ENCODE results near the gene FILIP1L. TPM values are rescaled to one million over a fixed set of nuclear protein-coding genes. Genes with fewer than 3 reads are reported as not detected.
A peak's percentile ranks its signal among the peaks of the same experiment; 100 is the strongest.

The FILIP1L gene
- total RNA-seq, 1 experiment from 2014 or later, result 15.5 TPM

DNA sequence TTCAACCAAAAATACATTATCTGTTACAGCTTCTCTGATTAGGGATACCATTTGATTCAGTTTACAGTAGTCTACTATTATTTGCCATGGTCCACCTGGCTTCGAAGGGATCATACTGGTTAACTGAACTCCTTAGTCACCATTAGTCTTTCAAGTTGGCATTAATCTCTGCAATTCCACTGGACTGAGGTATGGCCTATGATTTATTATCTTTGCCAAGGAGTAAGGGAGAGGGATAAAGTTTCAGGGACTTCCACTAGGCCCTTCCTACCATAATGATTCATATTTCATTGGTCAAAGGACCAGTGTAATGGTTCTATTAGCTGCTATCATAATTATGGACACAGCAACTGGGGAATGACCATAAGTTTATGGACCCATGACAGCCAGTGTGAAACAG, 303.9 kb downstream of the FILIP1L start:
- Histone ChIP-seq H3K36me3 (ENCODE audit: control insufficient read depth, insufficient read depth, low read length) (no peaks in the 10 kb centered on the region), H3K27me3 (replicated peaks; ENCODE audit: control insufficient read depth, insufficient read depth, low read length) (no peaks in the 10 kb centered on the region), H3K4me1 (no peaks in the 10 kb centered on the region), H3K9me3 (peaks cover 7% of the 10 kb centered on the region; the same call in 1 of the 2 replicates), H3K4me3 (ENCODE audit: low read depth, low read length) (no peak overlapping the region)
- TF ChIP-seq, protein P1, sequence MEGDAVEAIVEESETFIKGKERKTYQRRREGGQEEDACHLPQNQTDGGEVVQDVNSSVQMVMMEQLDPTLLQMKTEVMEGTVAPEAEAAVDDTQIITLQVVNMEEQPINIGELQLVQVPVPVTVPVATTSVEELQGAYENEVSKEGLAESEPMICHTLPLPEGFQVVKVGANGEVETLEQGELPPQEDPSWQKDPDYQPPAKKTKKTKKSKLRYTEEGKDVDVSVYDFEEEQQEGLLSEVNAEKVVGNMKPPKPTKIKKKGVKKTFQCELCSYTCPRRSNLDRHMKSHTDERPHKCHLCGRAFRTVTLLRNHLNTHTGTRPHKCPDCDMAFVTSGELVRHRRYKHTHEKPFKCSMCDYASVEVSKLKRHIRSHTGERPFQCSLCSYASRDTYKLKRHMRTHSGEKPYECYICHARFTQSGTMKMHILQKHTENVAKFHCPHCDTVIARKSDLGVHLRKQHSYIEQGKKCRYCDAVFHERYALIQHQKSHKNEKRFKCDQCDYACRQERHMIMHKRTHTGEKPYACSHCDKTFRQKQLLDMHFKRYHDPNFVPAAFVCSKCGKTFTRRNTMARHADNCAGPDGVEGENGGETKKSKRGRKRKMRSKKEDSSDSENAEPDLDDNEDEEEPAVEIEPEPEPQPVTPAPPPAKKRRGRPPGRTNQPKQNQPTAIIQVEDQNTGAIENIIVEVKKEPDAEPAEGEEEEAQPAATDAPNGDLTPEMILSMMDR (IDR thresholded peaks at IDR 0.05; ENCODE audit: insufficient read depth in 1 of 2, low read depth in 1 of 2, low read length in 1 of 2, severe bottlenecking in 1 of 2, unreplicated experiment in 1 of 2), result no peak
- peaks cover 5% of the 10 kb centered on the region for H3K36me3 Mint-ChIP-seq (ENCODE audit: insufficient read depth, unreplicated experiment)
- H3K4me3 Mint-ChIP-seq (ENCODE audit: unreplicated experiment), result no peak overlapping the region
- intact Hi-C loops (cut with micrococcal nuclease; ENCODE audit: unreplicated experiment), result no loop called here
- CTCF ChIA-PET, result no interaction called here
- no TSS peak for BruUV-seq (replicated peaks)
- POLR2A ChIA-PET, result no interaction called here
- DNase-seq, result no peak
- peaks cover 15% of the 10 kb centered on the region for H3K9me3 Mint-ChIP-seq (ENCODE audit: unreplicated experiment)
- H3K4me1 Mint-ChIP-seq (ENCODE audit: low read depth, unreplicated experiment), result no peaks in the 10 kb centered on the region
- no peaks in the 10 kb centered on the region for H3K27me3 Mint-ChIP-seq (ENCODE audit: insufficient read depth, unreplicated experiment)
- no peak overlapping the region for H3K27ac Mint-ChIP-seq (ENCODE audit: unreplicated experiment)

DNA sequence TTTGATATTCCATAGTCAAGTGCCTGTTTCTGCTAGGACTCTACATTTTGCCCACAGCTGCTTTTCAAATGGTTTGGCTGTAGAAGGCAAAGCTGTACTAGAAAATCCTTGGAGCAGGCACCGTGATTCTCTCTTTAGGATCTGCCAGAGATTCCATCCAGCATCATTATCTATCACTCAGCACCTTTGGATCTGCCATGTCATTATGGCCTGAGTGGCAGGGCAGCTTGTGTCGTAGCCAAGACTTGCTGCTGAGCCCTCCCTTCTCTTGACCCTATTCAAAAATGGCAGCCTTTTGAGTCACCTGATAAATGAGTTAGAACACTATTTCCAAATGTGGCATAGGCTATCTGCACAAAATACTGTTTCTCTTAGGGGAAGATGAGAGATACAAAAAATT, 304.7 kb downstream of the FILIP1L start:
- ChIA-PET POLR2A (no interaction called here), CTCF (no interaction called here)
- Histone ChIP-seq H3K27me3 (replicated peaks; ENCODE audit: control insufficient read depth, insufficient read depth, low read length) (no peaks in the 10 kb centered on the region), H3K9me3 (peaks cover 15% of the 10 kb centered on the region), H3K36me3 (ENCODE audit: control insufficient read depth, insufficient read depth, low read length) (no peaks in the 10 kb centered on the region), H3K4me1 (no peaks in the 10 kb centered on the region), H3K4me3 (ENCODE audit: low read depth, low read length) (no peak overlapping the region)
- intact Hi-C loops (cut with micrococcal nuclease; ENCODE audit: unreplicated experiment), result no loop called here
- Mint-ChIP-seq H3K27me3 (ENCODE audit: insufficient read depth, unreplicated experiment) (no peaks in the 10 kb centered on the region), H3K36me3 (ENCODE audit: insufficient read depth, unreplicated experiment) (peaks cover 6% of the 10 kb centered on the region), H3K4me1 (ENCODE audit: low read depth, unreplicated experiment) (no peaks in the 10 kb centered on the region), H3K4me3 (ENCODE audit: unreplicated experiment) (no peak overlapping the region), H3K9me3 (ENCODE audit: unreplicated experiment) (peaks cover 21% of the 10 kb centered on the region), H3K27ac (ENCODE audit: unreplicated experiment) (no peak overlapping the region)
- no peak for DNase-seq
- BruUV-seq (replicated peaks), result no TSS peak
- TF ChIP-seq, protein P1 (IDR thresholded peaks at IDR 0.05; ENCODE audit: insufficient read depth in 1 of 2, low read depth in 1 of 2, low read length in 1 of 2, severe bottlenecking in 1 of 2, unreplicated experiment in 1 of 2), result no peak

DNA sequence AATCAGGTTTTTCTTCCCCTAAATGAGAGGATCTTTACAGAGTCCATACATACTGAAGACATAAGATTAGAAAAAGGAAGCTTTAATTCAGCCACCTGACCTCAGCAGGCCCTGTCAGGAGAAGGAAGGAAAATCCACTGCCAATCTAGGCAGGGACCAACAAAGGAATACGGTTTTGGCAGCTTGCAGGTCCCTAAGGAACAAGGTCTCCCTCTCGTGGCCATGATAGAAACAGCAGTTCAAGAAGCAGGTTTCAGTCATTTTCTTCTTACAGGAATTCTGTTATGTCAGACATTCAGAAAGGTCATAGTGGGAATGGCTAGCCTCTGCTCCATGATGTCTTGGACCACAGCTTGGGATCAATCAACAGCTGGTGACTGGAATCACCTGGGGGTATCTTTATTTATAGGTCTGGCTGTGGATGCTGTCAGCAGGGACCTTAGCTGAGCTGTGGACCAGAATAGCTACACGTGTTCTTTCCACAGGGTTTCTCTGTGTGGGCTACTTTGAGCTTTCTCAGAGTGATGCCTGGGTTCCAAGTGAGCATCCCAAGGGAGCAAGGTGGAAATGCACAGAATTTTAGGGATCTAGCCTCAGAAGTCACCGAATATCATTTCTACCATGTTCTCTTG, 306.0 kb downstream of the FILIP1L start:
- ChIA-PET POLR2A (no interaction called here), CTCF (interaction anchor here (0.6 kb wide), 1 partner anchor 1007 kb away, joined by 3 read pairs; no protein-coding TSS in a partner anchor)
- H3K27ac Mint-ChIP-seq (ENCODE audit: unreplicated experiment), result no peak overlapping the region
- Histone ChIP-seq H3K9me3 (peaks cover 15% of the 10 kb centered on the region), H3K4me3 (ENCODE audit: low read depth, low read length) (no peak overlapping the region), H3K36me3 (ENCODE audit: control insufficient read depth, insufficient read depth, low read length) (no peaks in the 10 kb centered on the region), H3K27me3 (replicated peaks; ENCODE audit: control insufficient read depth, insufficient read depth, low read length) (no peaks in the 10 kb centered on the region), H3K4me1 (no peaks in the 10 kb centered on the region)
- H3K27me3 Mint-ChIP-seq (ENCODE audit: insufficient read depth, unreplicated experiment), result no peaks in the 10 kb centered on the region
- no TSS peak for BruUV-seq (replicated peaks)
- no peak overlapping the region for H3K4me3 Mint-ChIP-seq (ENCODE audit: unreplicated experiment)
- intact Hi-C loops (cut with micrococcal nuclease; ENCODE audit: unreplicated experiment), result no loop called here
- H3K4me1 Mint-ChIP-seq (ENCODE audit: low read depth, unreplicated experiment), result no peaks in the 10 kb centered on the region
- peaks cover 29% of the 10 kb centered on the region for H3K9me3 Mint-ChIP-seq (ENCODE audit: unreplicated experiment)
- H3K36me3 Mint-ChIP-seq (ENCODE audit: insufficient read depth, unreplicated experiment), result peaks cover 6% of the 10 kb centered on the region
- TF ChIP-seq, protein P1 (IDR thresholded peaks at IDR 0.05; ENCODE audit: insufficient read depth in 1 of 2, low read depth in 1 of 2, low read length in 1 of 2, severe bottlenecking in 1 of 2, unreplicated experiment in 1 of 2), result peak; percentile 68 to 75
- peak; percentile 57 to 62 for DNase-seq
